ENCODE results near the gene CALM1.

Gene CALM1

GRCh38 chr14:90450151-90450550 is 53.3 kb downstream of the CALM1 start (continued):
- TF ChIP-seq PRDM2 (tag by site-specific recombination; IDR thresholded peaks at IDR 0.05; ENCODE audit: borderline replicate concordance), result no peak
- no peak for TF ChIP-seq ZNF664 (tag by site-specific recombination; IDR thresholded peaks at IDR 0.05)
- no peak for TF ChIP-seq ZNF660 (tag by site-specific recombination; IDR thresholded peaks at IDR 0.05)
- TF ChIP-seq MZF1 (tag by site-specific recombination; IDR thresholded peaks at IDR 0.05; ENCODE audit: borderline replicate concordance), result no peak
- TF ChIP-seq PRDM10 (tag by site-specific recombination; IDR thresholded peaks at IDR 0.05), result no peak
- no peak for TF ChIP-seq SP7 (tag by site-specific recombination; IDR thresholded peaks at IDR 0.05)
- no peak for TF ChIP-seq REST (tag by site-specific recombination; IDR thresholded peaks at IDR 0.05)
- TF ChIP-seq ZNF416 (tag by site-specific recombination; IDR thresholded peaks at IDR 0.05), result no peak
- no peak for TF ChIP-seq ZNF114 (tag by site-specific recombination; IDR thresholded peaks at IDR 0.05)
- no peak for TF ChIP-seq ZNF148 (tag by site-specific recombination; IDR thresholded peaks at IDR 0.05; ENCODE audit: borderline replicate concordance)

- TF ChIP-seq ZNF202 (tag by site-specific recombination; IDR thresholded peaks at IDR 0.05; ENCODE audit: borderline replicate concordance) (no peak), ZNF324 (tag by site-specific recombination; IDR thresholded peaks at IDR 0.05) (no peak)
- H3K36me3 ChIP-seq (ENCODE audit: control insufficient read depth in 2 of 2, insufficient read depth in 1 of 2, low read length in 2 of 2), result no peaks in the 10 kb centered on the region
- no peaks in the 10 kb centered on the region for H3K4me1 ChIP-seq (ENCODE audit: control insufficient read depth, insufficient read depth, low read length)
- H3K27ac ChIP-seq (ENCODE audit: extremely low read depth, low read depth, low read length), result no peak overlapping the region
- H3K4me3 ChIP-seq (ENCODE audit: low read depth, low read length), result no peak overlapping the region
- ChIA-PET POLR2A (no interaction called here), CTCF (interaction anchor here (0.5 kb wide), 1 partner anchor 46 kb away, joined by 3 read pairs; no protein-coding TSS in a partner anchor)
- no peaks in the 10 kb centered on the region for H3K9me3 ChIP-seq (ENCODE audit: control insufficient read depth, insufficient read depth, low read depth, low read length)
These were observed 53.8 kb downstream of the CALM1 start for GRCh38 chr14:90450667-90451066.

Data from HEK293 (cell line).